Measurements from ENCODE around the gene GDAP2. TPM values are rescaled to one million over a fixed set of nuclear protein-coding genes. Genes with fewer than 3 reads are reported as not detected.

The GDAP2 gene
- total RNA-seq, 2 experiments from 2014 or later, result 23.5 to 26.0 TPM

DNA sequence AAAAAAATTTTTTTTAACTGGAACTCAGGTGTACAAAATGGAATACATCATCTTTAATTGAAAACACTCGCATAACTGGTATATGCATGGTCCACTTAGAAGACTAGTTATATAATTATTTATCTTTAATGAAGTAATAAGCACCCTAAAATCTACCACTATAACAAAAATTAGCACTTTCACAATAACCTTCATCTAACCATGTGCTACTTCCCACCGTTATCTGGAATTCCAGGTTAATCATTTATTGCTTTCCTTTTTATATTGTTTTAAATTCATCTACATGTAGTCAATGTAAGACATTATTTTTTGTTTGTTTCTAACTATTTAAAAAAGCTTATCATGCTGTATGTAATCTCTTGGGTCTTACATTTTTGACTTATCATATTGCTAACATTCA, 39.0 kb downstream of the GDAP2 start:
- H3K27me3 Mint-ChIP-seq, result no peaks in the 10 kb centered on the region
- peaks cover 5% of the 10 kb centered on the region for H3K36me3 Mint-ChIP-seq
- no peaks in the 10 kb centered on the region for H3K9me3 Mint-ChIP-seq
- ATAC-seq (ENCODE audit: low read depth) (no peak), DNase-seq (no peak)
- peaks cover 5% of the 10 kb centered on the region for H3K4me1 Mint-ChIP-seq
- H3K4me3 Mint-ChIP-seq, result no peak overlapping the region
- POLR2A ChIA-PET, result no interaction called here
- no peak overlapping the region for H3K27ac Mint-ChIP-seq

DNA sequence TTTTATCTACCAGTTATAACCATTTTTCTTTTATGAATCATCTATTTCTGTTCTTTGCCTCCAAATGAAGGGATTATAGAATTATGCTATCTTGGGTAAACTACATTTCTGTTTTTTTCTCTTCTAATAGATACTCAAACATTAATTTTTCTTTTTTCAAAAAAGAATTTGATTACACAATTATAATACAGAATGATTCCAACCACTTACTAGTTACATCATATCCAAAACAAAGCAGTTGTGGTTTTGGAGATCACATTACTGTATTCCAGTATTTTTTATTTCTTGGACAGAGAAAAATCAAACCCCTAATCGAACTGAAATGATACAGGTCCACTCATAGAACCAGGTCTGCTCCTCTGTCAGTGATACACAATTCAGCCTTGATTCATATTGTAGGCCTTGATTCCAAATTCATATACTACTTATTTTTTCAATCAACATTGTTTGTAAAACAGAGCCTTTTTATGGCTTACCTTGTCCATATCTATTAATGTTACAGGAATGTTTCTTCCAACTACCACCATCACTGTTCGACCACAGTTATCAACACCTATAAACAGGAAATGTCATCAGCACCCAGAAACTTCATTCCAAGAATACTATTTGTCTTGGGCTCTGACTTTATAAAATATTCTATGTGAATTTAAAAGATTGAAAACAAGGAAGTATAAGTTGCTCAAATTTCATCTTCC, 43.2 kb downstream of the GDAP2 start:
- POLR2A ChIA-PET, result no interaction called here
- Mint-ChIP-seq H3K4me1 (peaks cover 4% of the 10 kb centered on the region), H3K4me3 (no peak overlapping the region), H3K27ac (peak overlapping the region; percentile 24), H3K9me3 (no peaks in the 10 kb centered on the region), H3K27me3 (no peaks in the 10 kb centered on the region), H3K36me3 (peaks cover 4% of the 10 kb centered on the region)
- ATAC-seq (ENCODE audit: low read depth), result no peak
- DNase-seq, result no peak

DNA sequence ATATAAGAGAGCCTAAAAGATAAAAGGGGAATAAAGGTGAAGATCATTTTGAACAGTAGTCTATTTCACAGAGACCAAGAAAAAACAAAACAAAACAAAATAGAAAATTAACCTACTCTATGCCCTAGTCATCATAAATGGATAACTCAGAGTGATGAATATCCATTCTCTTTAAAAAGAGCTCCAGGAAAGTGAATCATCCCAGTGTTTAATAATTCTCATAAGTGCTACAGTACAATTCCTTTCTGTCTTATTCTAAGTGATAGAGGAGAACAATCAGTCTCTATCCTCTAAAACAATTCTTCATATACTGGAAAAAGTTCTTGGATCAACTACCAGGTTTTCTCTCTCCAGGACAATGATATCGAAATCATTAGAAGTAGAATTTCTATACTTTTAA, 45.8 kb downstream of the GDAP2 start:
- Mint-ChIP-seq H3K4me1 (peaks cover 4% of the 10 kb centered on the region), H3K9me3 (no peaks in the 10 kb centered on the region), H3K36me3 (peaks cover 11% of the 10 kb centered on the region), H3K4me3 (no peak overlapping the region), H3K27me3 (no peaks in the 10 kb centered on the region), H3K27ac (no peak overlapping the region)
- ATAC-seq (ENCODE audit: low read depth) (no peak), DNase-seq (no peak)
- POLR2A ChIA-PET, result no interaction called here

DNA sequence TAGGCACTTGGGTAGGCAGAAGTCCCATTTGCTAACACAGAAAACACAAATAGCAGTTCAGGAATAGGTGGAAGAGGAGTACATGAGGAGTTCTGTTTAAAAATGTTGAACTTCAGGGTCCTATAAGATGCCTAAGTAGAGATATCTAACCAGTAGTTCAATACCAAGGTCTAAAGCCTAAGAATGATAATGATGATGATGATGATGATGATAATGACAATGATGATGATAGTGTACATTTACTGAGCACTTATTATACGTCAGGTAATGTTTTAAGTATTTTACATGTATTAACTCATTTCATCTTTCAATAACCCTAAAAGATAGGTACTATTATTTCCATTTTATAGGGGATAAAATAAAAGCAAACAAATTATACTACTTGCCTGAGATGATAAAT, 50.1 kb downstream of the GDAP2 start:
- no peaks in the 10 kb centered on the region for H3K27me3 Mint-ChIP-seq
- POLR2A ChIA-PET, result no interaction called here
- peaks cover 41% of the 10 kb centered on the region for H3K36me3 Mint-ChIP-seq
- H3K4me3 Mint-ChIP-seq, result no peak overlapping the region
- DNase-seq, result no peak
- H3K9me3 Mint-ChIP-seq, result peaks cover 6% of the 10 kb centered on the region
- no peaks in the 10 kb centered on the region for H3K4me1 Mint-ChIP-seq
- no peak for ATAC-seq (ENCODE audit: low read depth)
- no peak overlapping the region for H3K27ac Mint-ChIP-seq

DNA sequence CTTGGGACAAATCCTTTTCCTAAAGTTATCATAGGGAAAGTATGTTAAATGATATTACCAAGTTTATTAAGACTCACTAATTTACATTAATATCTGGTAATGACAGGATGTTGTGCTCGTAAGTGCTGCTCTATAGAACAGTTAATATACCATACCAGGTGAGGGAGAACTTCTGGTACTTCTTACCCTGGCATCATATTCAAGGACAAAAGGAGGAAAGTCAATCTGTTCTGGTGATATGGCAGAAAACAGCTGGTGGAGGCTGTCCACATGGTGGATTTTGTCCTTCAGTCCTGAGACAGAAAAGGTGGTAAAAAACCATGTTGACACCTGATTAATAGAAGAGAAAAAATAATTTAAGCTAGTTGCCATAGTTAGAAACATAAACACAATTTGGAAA, 51.6 kb downstream of the GDAP2 start:
- DNase-seq (no peak), ATAC-seq (ENCODE audit: low read depth) (no peak)
- Mint-ChIP-seq H3K4me1 (no peaks in the 10 kb centered on the region), H3K4me3 (no peak overlapping the region), H3K27me3 (no peaks in the 10 kb centered on the region), H3K27ac (no peak overlapping the region), H3K9me3 (peaks cover 11% of the 10 kb centered on the region), H3K36me3 (peaks cover 53% of the 10 kb centered on the region)
- POLR2A ChIA-PET, result no interaction called here

DNA sequence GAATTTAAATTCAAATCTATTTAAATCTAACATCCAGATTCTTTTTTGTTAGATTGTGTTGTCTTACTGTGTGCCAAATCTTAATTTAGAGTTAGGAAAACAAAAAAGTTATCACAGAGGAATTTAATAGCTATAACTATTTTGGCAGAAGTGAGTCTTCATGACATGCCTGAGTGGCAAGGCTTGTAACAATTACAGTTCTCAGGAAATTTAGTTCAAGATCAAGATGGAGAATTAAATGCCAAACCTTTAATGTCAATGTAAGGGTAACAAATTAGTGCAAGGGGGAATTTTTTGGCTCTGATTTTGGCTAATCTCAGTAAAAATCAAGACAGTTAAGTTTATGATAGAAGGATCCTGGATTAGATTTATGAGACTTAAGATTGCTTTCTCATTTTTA, 58.4 kb downstream of the GDAP2 start:
- H3K4me1 Mint-ChIP-seq, result no peaks in the 10 kb centered on the region
- H3K4me3 Mint-ChIP-seq, result no peak overlapping the region
- no peaks in the 10 kb centered on the region for H3K27me3 Mint-ChIP-seq
- no peak for ATAC-seq (ENCODE audit: low read depth)
- POLR2A ChIA-PET, result no interaction called here
- DNase-seq, result no peak
- H3K36me3 Mint-ChIP-seq, result peaks cover 70% of the 10 kb centered on the region
- peaks cover 12% of the 10 kb centered on the region for H3K9me3 Mint-ChIP-seq
- no peak overlapping the region for H3K27ac Mint-ChIP-seq

DNA sequence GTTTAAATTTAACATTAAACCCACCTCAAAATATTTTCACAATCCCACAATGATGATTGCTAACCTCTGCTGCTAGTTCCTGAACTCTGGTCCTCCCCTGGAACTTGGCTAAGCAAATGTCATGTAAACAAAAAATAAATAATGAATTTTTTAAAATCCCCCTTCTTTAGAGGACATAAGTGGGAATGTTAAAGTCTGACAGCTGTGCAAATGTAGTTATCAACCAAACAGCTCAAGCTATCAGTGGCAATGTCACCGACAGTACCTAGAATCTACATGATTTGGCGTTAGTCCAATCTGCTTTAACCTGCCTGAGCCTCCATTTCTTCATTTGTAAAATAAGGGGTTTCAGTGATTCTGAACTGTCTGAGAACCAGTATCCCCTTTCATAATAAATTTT, 67.7 kb downstream of the GDAP2 start:
- no peaks in the 10 kb centered on the region for H3K27me3 Mint-ChIP-seq

DNA sequence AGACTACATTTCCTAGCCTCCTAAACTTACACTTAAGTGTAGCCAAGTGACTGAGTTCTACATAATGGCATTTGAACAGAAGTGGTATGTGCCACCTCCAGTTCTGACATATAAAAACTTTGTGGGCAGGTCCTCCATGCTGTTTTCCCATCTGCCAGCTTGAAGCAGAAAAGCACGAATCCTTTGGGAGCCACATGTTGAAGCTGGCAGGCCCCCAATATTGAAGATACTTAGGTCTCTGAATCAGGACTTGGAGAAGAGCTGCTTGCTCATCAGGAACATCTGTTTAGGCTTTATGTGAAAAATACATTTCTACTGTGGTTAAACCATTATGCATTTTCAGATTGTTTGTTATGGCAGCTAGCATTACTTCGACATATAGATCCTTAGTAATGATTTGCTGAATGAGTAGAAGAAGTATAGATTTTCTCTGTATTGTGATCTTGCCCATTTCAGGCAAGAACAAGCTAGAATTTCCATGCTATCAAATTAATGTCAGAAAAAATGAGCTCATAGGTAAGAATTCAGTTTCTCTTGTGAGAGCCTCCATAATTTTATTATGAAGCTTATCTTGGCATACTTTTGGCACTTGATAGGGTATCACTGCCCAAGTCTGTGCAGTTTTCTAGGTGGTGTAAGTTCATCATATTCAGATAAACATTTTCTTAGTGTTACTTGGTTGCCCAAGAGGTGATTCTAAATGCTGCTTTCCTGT, 68.4 kb downstream of the GDAP2 start:
- Mint-ChIP-seq H3K27me3 (no peaks in the 10 kb centered on the region), H3K27ac (no peak overlapping the region), H3K9me3 (no peaks in the 10 kb centered on the region), H3K4me1 (no peaks in the 10 kb centered on the region), H3K4me3 (no peak overlapping the region), H3K36me3 (peaks cover 13% of the 10 kb centered on the region)
- ATAC-seq (ENCODE audit: low read depth) (no peak), DNase-seq (no peak)
- POLR2A ChIA-PET, result no interaction called here

More for the DNA sequence above, 67.7 kb downstream of the GDAP2 start:
- DNase-seq (no peak), ATAC-seq (ENCODE audit: low read depth) (no peak)
- Mint-ChIP-seq H3K9me3 (no peaks in the 10 kb centered on the region), H3K4me1 (no peaks in the 10 kb centered on the region), H3K4me3 (no peak overlapping the region), H3K27ac (no peak overlapping the region), H3K36me3 (peaks cover 18% of the 10 kb centered on the region)
- POLR2A ChIA-PET, result no interaction called here

DNA sequence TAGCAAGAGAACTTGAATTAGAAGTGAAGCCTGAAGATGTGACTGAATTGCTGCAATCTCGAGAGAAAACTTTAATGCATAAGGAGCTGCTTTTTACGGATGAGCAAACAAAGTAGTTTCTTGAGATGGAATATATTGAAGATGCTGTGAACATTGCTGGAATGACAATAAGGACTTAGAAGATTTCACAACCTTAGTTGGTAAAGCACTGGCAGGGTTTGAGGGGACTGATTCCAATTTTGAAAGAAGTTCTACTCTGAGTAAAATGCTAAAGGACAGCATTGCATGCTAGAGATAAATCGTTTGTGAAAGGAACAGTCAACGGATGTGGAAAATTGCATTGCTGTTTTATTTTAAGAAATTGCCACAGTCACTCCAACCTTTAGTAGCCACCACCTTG, 69.5 kb downstream of the GDAP2 start:
- POLR2A ChIA-PET, result no interaction called here
- Mint-ChIP-seq H3K36me3 (peaks cover 5% of the 10 kb centered on the region), H3K9me3 (no peaks in the 10 kb centered on the region), H3K4me3 (no peak overlapping the region), H3K4me1 (no peaks in the 10 kb centered on the region), H3K27ac (no peak overlapping the region), H3K27me3 (no peaks in the 10 kb centered on the region)
- ATAC-seq (ENCODE audit: low read depth), result no peak
- no peak for DNase-seq

DNA sequence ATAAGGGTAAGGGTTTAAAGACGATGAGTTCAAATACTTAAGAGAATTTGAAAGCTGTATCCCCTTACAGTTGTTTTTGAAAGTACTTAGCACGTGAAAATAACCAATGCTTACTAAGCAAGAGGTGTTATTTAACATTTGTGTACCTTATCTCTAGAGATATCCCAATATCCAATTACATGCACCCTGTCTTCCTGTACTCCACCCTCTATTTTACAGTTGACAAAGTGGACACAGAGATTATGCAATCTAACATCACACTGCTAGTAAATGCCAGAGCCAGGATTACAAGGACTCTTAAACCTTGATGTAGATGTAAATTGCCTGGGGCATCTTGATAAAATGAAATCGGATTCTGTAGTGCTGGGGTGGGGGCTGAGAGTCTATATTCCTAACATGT, 72.0 kb downstream of the GDAP2 start:
- Mint-ChIP-seq H3K27ac (no peak overlapping the region), H3K27me3 (no peaks in the 10 kb centered on the region), H3K4me3 (no peak overlapping the region), H3K4me1 (no peaks in the 10 kb centered on the region), H3K9me3 (no peaks in the 10 kb centered on the region), H3K36me3 (peaks cover 3% of the 10 kb centered on the region)
- ATAC-seq (ENCODE audit: low read depth), result no peak
- no peak for DNase-seq
- POLR2A ChIA-PET, result no interaction called here

DNA sequence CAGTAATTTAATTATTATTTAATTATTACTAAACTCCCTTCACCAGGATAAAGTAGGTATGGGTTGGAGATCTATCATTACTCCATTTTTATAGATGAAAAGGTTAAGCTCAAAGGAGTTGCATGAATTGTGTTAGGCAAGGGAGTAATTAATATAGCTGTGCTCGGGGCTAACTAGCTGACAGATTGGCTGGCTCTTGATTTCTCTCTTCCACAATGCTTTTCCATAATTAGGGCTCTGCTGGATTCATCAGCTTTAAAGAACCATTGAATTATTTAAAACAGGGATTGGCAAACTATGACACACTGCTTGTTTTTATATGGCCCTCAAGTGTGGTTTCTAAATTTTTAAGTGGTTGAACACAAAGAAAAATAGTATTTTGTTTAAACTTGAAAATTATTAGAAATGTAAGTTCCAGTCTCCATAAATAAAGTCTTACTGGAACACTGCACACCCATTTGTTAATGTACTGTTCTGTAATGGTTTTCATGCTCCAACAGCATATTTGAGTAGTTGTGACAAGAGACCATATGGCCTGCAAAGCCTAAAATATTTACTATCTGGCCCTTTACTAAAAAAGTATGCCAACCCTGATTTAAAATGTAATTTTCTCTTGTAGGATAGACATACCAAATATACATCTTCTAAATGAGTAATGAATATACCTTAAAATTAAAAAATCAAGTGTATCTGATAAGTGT, 76.4 kb downstream of the GDAP2 start:
- POLR2A ChIA-PET, result no interaction called here
- H3K36me3 Mint-ChIP-seq, result peaks cover 6% of the 10 kb centered on the region
- no peak overlapping the region for H3K4me3 Mint-ChIP-seq

DNA sequence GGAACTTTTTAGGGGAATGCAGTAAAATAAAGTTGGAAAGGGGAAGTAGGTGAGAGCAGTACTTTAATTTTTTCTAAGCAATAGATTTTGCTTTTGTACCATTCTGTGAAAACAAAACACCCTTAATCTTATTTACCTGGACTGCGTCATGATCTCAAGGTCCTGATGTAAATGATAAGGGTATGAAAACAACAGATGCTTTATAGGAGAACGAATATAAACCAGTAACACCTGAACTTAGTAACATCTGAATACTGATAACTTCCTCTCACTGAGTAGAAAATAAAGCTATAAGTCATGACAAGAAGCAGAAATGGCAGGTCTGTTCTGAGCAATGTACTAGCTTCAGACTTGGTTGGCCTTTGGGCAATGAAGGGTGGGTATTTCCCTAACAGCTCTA, 77.7 kb downstream of the GDAP2 start:
- Mint-ChIP-seq H3K27me3 (no peaks in the 10 kb centered on the region), H3K27ac (no peak overlapping the region), H3K36me3 (peaks cover 6% of the 10 kb centered on the region), H3K4me3 (no peak overlapping the region), H3K4me1 (no peaks in the 10 kb centered on the region), H3K9me3 (peaks cover 1% of the 10 kb centered on the region)
- POLR2A ChIA-PET, result interaction anchor here (0.5 kb wide), 1 partner anchor 732 kb away, joined by 3 read pairs; no protein-coding TSS in a partner anchor
- ATAC-seq (ENCODE audit: low read depth), result no peak
- DNase-seq, result no peak

More for the DNA sequence above, 76.4 kb downstream of the GDAP2 start:
- Mint-ChIP-seq H3K9me3 (peaks cover 1% of the 10 kb centered on the region), H3K27ac (no peak overlapping the region), H3K27me3 (no peaks in the 10 kb centered on the region), H3K4me1 (no peaks in the 10 kb centered on the region)
- DNase-seq, result no peak
- ATAC-seq (ENCODE audit: low read depth), result no peak

DNA sequence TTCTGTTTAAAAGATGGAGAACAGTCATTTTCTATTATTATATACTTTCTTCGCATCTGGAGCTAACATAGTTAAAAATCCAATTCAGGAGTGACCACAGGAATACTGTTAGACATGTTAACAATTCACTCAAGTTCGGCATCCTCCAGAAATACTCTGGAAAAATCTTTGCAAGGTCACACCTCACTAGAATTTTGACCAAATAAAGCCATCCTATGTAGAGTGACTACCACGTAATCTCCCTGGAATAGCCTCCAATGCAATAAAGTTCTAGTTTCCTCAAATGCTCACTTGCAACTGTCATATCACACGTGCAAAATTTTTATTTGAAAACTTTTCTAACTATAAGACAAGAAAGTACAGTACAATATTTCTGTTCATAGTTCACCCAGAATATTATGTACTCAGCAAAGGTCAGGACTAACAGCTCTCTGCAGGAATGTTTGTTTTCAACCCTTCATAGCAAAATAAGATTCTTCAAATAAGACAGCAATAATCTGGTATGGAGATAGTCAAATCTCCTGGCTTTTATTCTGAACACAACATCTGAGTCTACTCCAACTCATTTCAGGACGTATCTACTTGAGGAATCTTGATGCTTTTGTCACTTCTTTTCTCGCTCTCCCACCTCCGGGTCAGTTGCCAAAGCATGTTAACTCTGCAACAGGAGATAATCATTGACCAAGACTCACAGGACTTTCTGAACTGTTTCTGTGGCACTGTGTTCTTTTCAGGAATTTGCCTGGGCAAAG, 82.6 kb downstream of the GDAP2 start:
- Mint-ChIP-seq H3K27me3 (no peaks in the 10 kb centered on the region), H3K4me1 (no peaks in the 10 kb centered on the region), H3K9me3 (peaks cover 20% of the 10 kb centered on the region), H3K27ac (no peak overlapping the region), H3K4me3 (no peak overlapping the region), H3K36me3 (peaks cover 18% of the 10 kb centered on the region)
- DNase-seq (no peak), ATAC-seq (ENCODE audit: low read depth) (no peak)
- POLR2A ChIA-PET, result no interaction called here
